WTC11 (cell line): Measurements from ENCODE around the gene STAT3. TPM values are rescaled to one million over a fixed set of nuclear protein-coding genes. Genes with fewer than 3 reads are reported as not detected.

Experiments
- ATAC-seq: fragments of 200-7000 bp; cut with Tn5 transposase; 2 replicates; pipeline ENCODE4 v1.10.0; 2021; ENCODE audit warnings: mild to moderate bottlenecking, moderate library complexity
- CTCF ChIA-PET: fragments of 300-600 bp; sonication (Branson Sonifier 250); formaldehyde crosslinking; loops from one replicate; lab custom pipeline; 2021; ENCODE audit warnings: antibody characterized with exemption; lab: Charles Lee
- POLR2A ChIA-PET: fragments of 350-600 bp; sonication (Branson Sonifier 250); formaldehyde crosslinking; loops from one replicate; lab custom pipeline; 2021; ENCODE audit warnings: antibody characterized with exemption; lab: Charles Lee
- DNase-seq: peaks from one replicate; pipeline ENCODE4 v3.0.0; 2021; ENCODE audit warnings: low spot score
- H3K27ac Mint-ChIP-seq: 2 replicates; pipeline ENCODE4 v1.8.0; 2021; ENCODE audit warnings: mixed read lengths
- H3K27me3 Mint-ChIP-seq: 2 replicates; pipeline ENCODE4 v1.8.0; 2021; ENCODE audit warnings: low read depth, mild to moderate bottlenecking, moderate library complexity, mixed read lengths
- H3K36me3 Mint-ChIP-seq: 2 replicates; pipeline ENCODE4 v1.8.0; 2021; ENCODE audit warnings: mixed read lengths
- H3K4me1 Mint-ChIP-seq: 2 replicates; pipeline ENCODE4 v1.8.0; 2022; ENCODE audit warnings: mixed read lengths
- H3K4me3 Mint-ChIP-seq: 2 replicates; pipeline ENCODE4 v1.8.0; 2021; ENCODE audit warnings: mild to moderate bottlenecking, moderate library complexity, mixed read lengths
- H3K9me3 Mint-ChIP-seq: 2 replicates; pipeline ENCODE4 v1.8.0; 2021; ENCODE audit warnings: mixed read lengths
- AR ChIP-seq: fragments of 250-450 bp; sonication (Bioruptor Pico); IDR thresholded peaks from 2 replicates; pipeline ENCODE4 v1.9.0; 2021; ENCODE audit warnings: mild to moderate bottlenecking
- ESRRA ChIP-seq: sonication (generic); formaldehyde crosslinking; IDR thresholded peaks from 2 replicates; pipeline ENCODE4 v1.8.1; 2022; ENCODE audit warnings: mild to moderate bottlenecking, missing genetic modification reagents, borderline replicate concordance
- ETV6 ChIP-seq: sonication (generic); formaldehyde crosslinking; IDR thresholded peaks from 2 replicates; pipeline ENCODE4 v1.8.1; 2022; ENCODE audit warnings: mild to moderate bottlenecking, missing genetic modification reagents
- FOXJ3 ChIP-seq: sonication (generic); formaldehyde crosslinking; IDR thresholded peaks from 2 replicates; pipeline ENCODE4 v1.9.0; 2021; ENCODE audit warnings: missing genetic modification reagents, mild to moderate bottlenecking, borderline replicate concordance
- FOXK1 ChIP-seq: sonication (generic); formaldehyde crosslinking; IDR thresholded peaks from 2 replicates; pipeline ENCODE4 v1.8.0; 2022; ENCODE audit warnings: mild to moderate bottlenecking, moderate library complexity, missing genetic modification reagents
- HMGA2 ChIP-seq: fragments of 250-450 bp; sonication (Bioruptor Pico); IDR thresholded peaks from 2 replicates; pipeline ENCODE4 v1.4.0; 2021; ENCODE audit warnings: mild to moderate bottlenecking, moderate library complexity
- JAZF1 ChIP-seq: fragments of 250-450 bp; sonication (Bioruptor Pico); IDR thresholded peaks from 2 replicates; pipeline ENCODE4 v1.9.0; 2021; ENCODE audit warnings: moderate library complexity, mild to moderate bottlenecking, inconsistent platforms
- JUN ChIP-seq: sonication (generic); formaldehyde crosslinking; IDR thresholded peaks from 2 replicates; pipeline ENCODE4 v1.8.0; 2023; ENCODE audit warnings: mild to moderate bottlenecking, missing genetic modification reagents
- NR3C1 ChIP-seq: sonication (generic); formaldehyde crosslinking; conservative IDR thresholded peaks from 2 replicates; pipeline ENCODE4 v1.8.1; 2023; ENCODE audit warnings: low read depth, mild to moderate bottlenecking, missing genetic modification reagents
- TCF7 ChIP-seq: sonication (generic); formaldehyde crosslinking; IDR thresholded peaks from 2 replicates; pipeline ENCODE4 v1.8.0; 2022; ENCODE audit warnings: mild to moderate bottlenecking, low read depth, missing genetic modification reagents, moderate library complexity
- TP53 ChIP-seq: sonication (generic); formaldehyde crosslinking; IDR thresholded peaks from 2 replicates; pipeline ENCODE4 v1.8.1; 2023; ENCODE audit warnings: mild to moderate bottlenecking, missing genetic modification reagents
- ZBTB43 ChIP-seq: sonication (generic); formaldehyde crosslinking; IDR thresholded peaks from 2 replicates; pipeline ENCODE4 v1.8.1; 2023; ENCODE audit warnings: mild to moderate bottlenecking, missing genetic modification reagents
- ZMAT4 ChIP-seq: fragments of 250-450 bp; sonication (Bioruptor Pico); IDR thresholded peaks from 2 replicates; pipeline ENCODE4 v1.9.0; 2021; ENCODE audit warnings: mild to moderate bottlenecking
- ZNF121 ChIP-seq: sonication (generic); formaldehyde crosslinking; IDR thresholded peaks from 2 replicates; pipeline ENCODE4 v1.8.0; 2023; ENCODE audit warnings: missing genetic modification reagents
- ZNF138 ChIP-seq: sonication (generic); formaldehyde crosslinking; conservative IDR thresholded peaks from 2 replicates; pipeline ENCODE4 v1.8.1; 2022; ENCODE audit warnings: mild to moderate bottlenecking, moderate library complexity, missing genetic modification reagents
- ZNF219 ChIP-seq: sonication (generic); formaldehyde crosslinking; IDR thresholded peaks from 2 replicates; pipeline ENCODE4 v1.8.0; 2023; ENCODE audit warnings: missing genetic modification reagents, mild to moderate bottlenecking, borderline replicate concordance
- total RNA-seq: library from RNA; stranded (reverse); gene quantifications from 3 replicates; pipeline ENCODE4 v1.2.3, GENCODE V29; 2021
- TF ChIP-seq, protein P1 (sequence below): sonication (generic); formaldehyde crosslinking; IDR thresholded peaks from 2 replicates; pipeline ENCODE4 v1.8.1; 2022; ENCODE audit warnings: missing genetic modification reagents, borderline replicate concordance
- TF ChIP-seq, protein P2 (sequence below): fragments of 250-450 bp; sonication (Bioruptor Pico); IDR thresholded peaks from 2 replicates; pipeline ENCODE4 v1.8.0; 2021; ENCODE audit warnings: mild to moderate bottlenecking

The STAT3 gene
- total RNA-seq, 1 experiment from 2014 or later, result 98.0 TPM

GRCh38 chr17:42294469-42295398 lies 93.5 kb downstream of the STAT3 start:
- H3K27ac Mint-ChIP-seq, result no peak overlapping the region; the same call in 1 of the 2 replicates

More at GRCh38 chr17:42294469-42295398, 93.5 kb downstream of the STAT3 start:
- ATAC-seq, result no peak
- peaks cover 9% of the 10 kb centered on the region for H3K27me3 Mint-ChIP-seq
- peaks cover under 1% of the 10 kb centered on the region; the same call in 1 of the 2 replicates for H3K4me1 Mint-ChIP-seq
- no peaks in the 10 kb centered on the region for H3K36me3 Mint-ChIP-seq
- ChIA-PET POLR2A (no interaction called here), CTCF (interaction anchor here (0.5 to 1.5 kb wide), 5 partner anchors 18 to 223 kb away, joined by 3 to 6 read pairs (median 3); no protein-coding TSS in a partner anchor)
- TF ChIP-seq NR3C1 (CRISPR knock-in tag) (no peak), TCF7 (CRISPR knock-in tag) (no peak), TP53 (CRISPR knock-in tag) (no peak), ZMAT4 (CRISPR knock-in tag) (no peak), FOXJ3 (CRISPR knock-in tag) (no peak), ZBTB43 (CRISPR knock-in tag) (no peak), JUN (CRISPR knock-in tag) (no peak), ZNF219 (CRISPR knock-in tag) (no peak), ETV6 (CRISPR knock-in tag) (no peak), ESRRA (CRISPR knock-in tag) (no peak), JAZF1 (CRISPR knock-in tag) (no peak), FOXK1 (CRISPR knock-in tag) (no peak), ZNF138 (CRISPR knock-in tag) (no peak), HMGA2 (CRISPR knock-in tag) (no peak), AR (CRISPR knock-in tag) (no peak), ZNF121 (no peak)
- TF ChIP-seq, protein P1, sequence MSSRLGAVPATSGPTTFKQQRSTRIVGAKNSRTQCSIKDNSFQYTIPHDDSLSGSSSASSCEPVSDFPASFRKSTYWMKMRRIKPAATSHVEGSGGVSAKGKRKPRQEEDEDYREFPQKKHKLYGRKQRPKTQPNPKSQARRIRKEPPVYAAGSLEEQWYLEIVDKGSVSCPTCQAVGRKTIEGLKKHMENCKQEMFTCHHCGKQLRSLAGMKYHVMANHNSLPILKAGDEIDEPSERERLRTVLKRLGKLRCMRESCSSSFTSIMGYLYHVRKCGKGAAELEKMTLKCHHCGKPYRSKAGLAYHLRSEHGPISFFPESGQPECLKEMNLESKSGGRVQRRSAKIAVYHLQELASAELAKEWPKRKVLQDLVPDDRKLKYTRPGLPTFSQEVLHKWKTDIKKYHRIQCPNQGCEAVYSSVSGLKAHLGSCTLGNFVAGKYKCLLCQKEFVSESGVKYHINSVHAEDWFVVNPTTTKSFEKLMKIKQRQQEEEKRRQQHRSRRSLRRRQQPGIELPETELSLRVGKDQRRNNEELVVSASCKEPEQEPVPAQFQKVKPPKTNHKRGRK (CRISPR knock-in tag), result no peak
- TF ChIP-seq, protein P2, sequence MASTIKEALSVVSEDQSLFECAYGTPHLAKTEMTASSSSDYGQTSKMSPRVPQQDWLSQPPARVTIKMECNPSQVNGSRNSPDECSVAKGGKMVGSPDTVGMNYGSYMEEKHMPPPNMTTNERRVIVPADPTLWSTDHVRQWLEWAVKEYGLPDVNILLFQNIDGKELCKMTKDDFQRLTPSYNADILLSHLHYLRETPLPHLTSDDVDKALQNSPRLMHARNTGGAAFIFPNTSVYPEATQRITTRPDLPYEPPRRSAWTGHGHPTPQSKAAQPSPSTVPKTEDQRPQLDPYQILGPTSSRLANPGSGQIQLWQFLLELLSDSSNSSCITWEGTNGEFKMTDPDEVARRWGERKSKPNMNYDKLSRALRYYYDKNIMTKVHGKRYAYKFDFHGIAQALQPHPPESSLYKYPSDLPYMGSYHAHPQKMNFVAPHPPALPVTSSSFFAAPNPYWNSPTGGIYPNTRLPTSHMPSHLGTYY (CRISPR knock-in tag), result no peak
- no peaks in the 10 kb centered on the region for H3K9me3 Mint-ChIP-seq
- no peak for DNase-seq
- H3K4me3 Mint-ChIP-seq, result no peak overlapping the region
